Activated CD8-positive, alpha-beta memory T cell treated with anti-CD3 and anti-CD28 coated beads, Interleukin-2, amount 50 U/mL, for 1 hour (primary cell): ENCODE data around the gene IFNK.

Experiments
- DNase-seq: peaks from one replicate; pipeline ENCODE4 v3.0.0-alpha.2; 2020; ENCODE audit errors: extremely low read depth

The IFNK gene

DNA sequence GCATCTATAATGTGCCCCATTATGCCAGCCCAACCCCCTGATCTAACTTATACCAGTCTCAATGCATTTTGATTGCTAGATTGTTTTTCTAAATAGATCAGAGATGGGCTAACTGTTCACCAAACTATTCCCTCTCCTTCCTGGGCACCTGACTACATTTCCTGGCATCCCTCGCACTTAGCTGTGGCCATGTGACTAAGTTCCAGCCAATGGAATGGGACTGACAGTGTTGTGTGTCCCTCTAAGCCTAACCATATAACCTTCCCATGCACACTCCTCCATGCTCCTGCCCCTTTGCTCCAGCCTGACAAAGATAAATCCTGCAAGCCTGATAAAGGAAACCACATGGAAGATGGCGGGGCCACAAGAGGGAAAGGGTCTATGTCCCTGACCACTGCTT is 12.3 kb upstream of the IFNK start:
- no peak for DNase-seq

DNA sequence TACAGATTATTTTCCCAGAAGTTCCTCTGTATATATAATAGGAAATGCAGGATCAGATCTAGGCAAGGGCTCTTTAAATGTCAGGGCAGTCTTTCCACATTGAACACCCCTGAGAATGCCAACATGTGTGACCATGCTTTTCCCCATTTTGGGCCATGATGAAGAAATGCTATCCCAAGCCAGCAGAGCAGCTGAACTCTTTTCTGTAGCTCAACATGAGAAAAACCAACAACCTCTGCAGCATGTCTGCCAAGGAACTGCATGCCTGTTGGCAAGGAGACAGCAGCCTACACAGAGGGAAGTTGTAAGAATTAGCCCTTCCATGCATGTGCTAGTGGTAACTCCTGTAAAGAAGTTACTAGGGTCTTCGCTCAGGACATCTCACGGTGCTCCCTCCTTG is 9.5 kb upstream of the IFNK start:
- no peak for DNase-seq

DNA sequence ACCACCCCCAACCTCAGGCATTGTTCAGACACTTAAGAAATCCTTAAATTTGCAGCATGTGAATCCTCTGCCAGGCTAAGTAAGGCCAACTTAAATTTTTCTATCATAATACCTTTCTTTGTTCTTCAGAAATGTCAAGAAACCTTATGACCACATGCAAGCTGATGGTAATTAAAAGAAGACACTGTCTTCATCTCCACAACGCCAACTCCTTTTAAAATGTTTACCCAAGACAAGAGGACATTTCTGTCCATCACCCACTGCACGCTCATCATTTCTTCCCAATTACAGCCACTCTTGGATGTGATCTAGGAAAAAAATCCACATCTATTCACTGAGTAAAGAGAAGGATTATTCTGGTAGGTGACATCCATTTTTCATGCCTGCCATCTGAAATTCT is 6.1 kb upstream of the IFNK start:
- DNase-seq = no peak

DNA sequence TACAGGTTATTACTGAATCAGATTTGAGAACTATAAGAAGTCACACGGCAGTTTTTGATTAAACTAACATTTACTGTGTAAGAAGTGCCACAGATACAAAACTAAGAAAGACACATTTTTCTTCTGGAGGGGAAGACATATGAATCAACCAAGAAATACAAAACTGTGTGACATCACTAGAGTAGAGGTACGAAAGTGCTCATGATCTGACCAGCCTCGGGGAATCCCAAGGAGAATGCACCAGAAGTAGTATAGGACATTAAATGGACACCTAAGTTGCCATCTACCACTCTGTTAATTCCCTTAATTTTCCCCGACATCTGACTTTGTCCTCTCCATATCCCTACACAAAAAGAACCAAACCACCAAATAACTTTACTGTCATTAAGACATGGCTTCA is 5.3 kb upstream of the IFNK start:
- no peak for DNase-seq

DNA sequence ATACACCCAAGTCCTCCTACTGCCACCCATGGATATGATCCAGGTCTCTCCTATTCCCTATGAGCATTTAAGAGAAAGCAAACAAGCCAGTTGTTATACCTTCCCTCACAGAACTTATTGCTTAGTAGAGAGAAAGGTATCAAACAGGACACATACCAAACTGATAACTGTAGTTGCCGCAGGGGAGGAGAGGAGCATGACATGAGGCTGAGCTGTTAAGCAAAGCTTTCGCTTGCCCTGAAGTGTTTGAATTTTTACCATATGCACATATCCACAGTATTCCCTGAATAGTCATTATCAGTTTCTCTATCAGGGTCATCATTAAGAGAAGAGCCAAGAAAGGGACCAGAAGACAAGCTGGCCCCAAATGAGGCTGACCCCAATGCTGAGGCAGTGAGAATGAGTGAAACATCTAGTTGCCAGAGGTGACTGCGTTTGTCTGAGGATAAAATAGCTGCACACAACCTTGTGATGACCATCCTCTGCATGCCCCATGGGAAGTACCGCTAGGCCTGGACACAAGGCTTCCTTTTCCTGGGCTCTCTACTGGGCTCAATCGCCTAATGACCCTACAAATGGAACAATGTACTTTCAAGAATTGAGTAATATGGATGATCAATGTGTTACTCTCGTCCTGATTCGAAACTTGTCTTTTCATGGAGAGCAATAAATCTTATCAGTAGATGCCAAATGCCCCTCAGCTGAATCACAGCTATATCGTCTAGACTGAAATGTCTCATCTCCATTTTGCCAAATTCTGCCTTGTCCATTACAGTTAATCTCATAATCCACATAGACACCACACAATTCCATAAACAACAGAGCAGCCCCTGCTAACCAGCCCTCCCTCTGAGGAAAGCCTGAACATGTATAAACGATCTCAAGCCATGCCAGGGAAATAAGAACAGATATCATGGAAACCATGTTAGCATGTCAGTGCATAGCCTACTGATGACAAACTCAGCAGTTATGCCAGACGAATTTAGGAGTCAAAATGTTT is 4.3 kb upstream of the IFNK start:
- DNase-seq = no peak

DNA sequence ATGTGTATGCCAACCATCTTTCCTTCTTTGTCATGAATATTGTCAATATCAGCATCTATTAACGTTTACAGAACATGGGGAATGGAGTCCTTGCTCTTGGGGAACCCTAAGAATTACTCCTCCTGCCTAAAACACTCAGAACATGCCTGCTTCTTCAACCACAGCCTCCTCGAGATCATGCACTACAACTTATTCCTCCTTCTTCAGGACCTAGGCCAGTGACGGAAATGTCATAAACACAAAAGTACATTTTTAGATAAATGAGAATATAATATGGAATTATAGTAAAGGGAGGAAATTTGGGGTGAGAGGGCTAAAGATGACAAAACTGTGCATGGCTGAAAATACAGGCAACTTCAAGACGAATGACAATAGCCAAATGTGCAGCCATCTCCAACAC is 3.1 kb upstream of the IFNK start:
- no peak for DNase-seq

DNA sequence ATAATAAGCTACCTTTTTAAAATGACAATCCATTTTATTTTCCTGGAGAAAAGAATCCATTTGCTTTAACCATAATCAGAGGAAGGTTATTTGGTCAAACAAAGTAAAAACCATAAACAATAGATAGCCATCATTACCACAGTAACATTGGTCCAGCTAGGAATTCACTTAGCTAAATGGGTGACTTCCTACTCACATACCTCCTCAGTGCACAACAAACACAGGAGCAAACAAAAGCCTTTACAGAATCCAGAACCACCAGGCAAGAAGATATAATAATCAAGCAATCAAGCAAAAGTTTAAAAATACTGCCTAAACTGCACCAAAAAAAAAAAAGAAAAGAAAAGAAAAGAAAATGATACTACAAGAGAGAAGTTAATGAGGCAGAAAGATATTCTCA is 949 bp upstream of the IFNK start:
- DNase-seq = no peak

DNA sequence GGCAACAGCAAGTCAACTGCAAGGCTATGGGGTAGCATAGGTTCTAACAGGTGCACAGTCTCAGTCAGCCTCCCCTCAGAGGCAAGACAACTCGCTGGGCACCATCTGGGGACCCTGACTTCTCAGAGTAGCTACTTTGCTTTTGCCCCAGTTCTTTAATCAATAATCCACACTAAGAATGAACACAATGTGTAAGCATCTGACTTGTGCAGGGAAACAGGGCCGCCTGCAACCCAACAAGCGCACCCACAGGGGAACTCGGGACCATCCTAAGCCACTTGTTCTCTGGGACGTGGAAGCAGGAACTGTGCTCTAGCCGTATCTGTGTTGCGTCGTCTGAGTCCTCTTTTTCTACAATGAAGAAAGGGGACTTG is 3.6 kb downstream of the IFNK start:
- no peak for DNase-seq

DNA sequence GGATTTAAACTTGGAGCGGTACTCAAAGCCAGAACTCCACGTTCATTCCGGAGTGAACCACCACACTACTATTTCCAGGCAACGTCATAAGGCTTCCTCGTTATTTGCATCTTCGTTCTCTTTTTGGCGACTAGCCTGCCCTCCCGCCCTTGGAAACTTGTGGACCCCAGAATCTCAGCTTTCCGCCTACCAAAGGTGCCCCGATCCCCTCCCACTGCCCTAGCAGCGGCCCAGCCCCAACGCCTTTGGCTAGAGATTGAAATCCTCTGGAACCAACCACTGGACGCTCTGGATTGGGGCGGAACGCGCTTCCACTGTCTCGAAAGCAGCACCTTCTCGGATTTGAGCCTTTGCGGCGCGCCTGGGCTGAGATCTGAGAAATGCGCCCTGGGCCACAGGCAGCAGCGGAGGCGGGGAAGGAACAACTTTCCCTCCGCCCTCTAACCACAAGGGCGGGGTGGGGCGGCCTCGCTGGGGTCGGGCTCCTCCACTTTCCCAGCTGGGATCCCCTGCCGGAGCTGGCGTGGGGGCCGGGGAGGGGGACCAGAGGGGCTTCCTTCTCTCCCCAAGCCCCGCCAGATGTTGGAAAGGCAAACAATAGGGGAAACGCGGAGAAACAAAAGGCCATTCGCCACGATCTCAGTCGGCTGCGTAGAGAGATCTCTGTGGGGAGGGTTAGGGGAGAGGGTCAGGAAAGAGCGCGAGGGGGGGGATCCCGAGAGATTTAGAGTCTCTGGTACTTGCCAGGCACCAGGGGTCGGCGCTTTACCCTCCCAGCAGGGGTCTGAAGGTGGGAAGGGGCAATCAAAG is 4.2 kb downstream of the IFNK start:
- DNase-seq = no peak

DNA sequence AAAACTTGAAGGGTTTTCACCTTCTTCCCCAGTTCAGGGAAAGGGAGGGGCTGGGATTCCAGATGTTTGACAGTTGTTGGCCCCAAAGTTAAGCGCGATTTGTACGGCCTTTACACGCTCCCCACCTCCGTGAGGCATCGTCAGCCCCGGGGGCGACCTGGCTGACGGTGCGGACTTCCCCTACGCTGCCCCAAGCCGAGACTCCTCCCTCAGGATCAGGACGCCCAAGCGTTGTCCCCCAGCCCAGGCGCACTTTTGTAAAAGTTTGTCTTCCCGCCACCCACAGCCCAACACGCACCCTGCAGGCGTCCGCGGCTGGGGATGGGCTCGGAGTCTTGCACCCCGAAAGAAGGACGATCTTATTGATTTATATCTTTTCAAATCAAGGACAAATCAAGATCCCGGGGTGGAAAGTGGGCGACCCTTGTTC is 4.8 kb downstream of the IFNK start:
- DNase-seq = no peak

DNA sequence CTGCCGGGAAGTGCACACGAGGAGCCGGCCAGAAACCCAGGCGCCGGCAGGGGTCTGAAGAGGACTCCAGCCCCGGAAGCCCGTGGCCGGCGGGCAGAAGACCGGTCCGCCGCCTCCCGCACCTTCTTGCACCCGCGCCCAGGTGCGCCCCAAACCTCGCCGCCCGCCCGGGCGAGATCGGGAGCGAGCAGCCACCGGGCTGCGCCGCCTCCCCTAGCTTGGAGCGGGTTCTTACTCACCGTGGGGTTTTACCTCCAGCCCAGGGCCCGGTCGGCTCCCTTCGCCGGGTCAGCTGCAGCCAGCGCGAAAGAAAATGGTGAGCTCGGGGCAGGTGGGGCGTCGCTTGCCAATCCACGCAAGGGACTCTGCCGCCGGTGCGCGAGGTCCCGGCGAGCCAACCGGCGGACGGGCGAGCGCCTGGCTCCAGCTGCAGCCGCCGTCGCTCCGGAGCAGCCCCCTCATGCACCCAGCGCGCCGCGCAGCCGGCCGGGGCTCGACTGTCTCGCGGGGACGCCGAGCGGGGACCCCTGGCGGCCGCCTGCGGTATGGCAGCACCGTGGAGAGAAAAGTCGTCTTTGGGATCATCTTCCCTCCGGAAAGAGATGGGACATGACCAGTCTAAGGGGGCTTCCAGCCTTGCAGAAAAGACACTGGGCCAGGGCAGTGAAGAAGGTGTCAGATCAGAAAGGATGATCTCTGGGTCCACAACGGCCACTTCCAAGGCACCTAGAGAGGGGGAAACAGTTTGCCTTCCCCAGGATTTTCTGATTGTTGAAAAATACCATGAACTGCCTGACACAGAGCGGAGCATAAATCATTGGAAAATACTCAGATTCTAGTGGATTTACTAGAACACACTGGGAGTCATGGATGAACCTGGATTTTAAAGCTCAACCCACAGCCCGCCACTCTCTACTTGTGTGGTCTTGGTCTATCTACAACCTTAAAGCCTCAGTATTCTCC is 5.5 kb downstream of the IFNK start, which contains the start of gene MOB3B:
TSS of gene MOB3B (minus strand) at position 499 of the 963 bp plus-strand sequence. CDS start 74,264 bp downstream, outside the sequence.
- peak; percentile 30 for DNase-seq

DNA sequence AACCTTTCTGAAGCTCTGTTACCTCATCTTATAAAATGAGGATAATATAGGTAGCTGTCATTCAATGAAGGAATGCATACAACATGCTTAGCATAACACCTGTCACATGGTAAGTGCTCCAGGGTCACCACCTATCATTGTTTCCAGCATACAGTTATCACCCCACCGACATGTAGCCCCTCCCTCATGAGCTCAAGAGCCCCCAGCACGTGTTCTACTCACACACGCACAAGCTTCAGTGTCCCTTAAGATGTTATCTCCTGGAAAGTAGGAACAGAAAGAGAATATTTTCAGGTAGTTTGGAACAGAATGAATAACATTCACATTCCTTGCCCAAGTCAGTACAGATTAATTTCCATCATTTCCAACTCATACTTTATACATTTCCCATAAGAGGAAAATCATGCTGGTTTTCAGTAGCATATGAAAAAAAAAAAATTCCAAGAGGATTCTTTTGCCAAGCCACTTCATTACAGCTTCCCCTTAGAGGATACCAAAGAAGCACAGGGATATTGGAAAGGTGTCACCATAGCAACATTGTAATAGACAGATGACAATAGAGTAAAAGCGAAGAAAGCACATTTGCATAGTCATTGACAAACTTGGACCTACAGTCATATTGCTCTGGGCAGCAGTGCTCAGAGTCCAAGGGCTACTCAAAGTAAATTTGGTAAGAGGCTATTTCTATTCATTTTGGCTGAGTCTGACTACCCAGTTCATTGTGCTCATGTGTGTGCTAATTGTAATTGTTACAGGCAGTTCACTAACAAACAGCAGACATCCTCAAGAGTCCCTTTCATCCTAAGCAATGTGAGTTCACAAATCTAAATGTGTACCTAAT is 7.0 kb downstream of the IFNK start:
- no peak for DNase-seq

DNA sequence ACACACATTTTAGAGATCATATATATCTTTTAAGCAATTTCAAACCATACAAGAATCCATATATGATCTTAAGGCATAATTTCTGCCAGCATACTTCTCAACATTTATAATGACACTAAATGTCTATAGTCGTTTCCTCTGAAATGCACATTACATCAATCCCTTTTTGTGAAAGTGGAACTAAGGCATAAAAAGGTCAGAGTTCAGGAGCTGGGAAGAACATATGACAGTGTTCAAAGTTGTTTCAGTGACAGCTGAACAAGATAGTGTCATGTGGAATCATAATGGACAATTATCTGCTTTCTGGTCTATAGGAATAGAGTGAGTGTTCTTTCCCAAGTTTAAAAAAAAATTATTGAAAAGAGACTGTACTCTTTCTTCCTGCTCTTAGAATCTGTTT is 8.0 kb downstream of the IFNK start:
- no peak for DNase-seq

DNA sequence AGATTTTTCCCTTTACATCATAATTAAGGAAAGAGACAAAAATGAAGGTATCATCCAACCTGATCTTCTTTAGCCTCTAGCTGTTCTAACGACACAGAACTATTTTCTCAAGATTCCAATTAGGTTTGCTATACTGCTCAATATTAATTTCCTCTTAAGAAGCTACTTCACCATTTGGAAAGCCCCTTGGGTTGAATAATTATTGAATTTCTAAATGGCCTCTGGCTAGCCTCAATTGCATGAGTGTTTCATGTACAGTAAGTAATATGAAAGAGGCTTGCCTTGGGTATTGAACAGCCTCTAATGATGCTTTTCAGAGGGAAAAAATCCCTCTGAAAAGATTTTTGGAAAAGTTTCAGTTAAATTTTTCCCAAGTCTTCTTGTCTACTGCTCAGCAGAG is 9.2 kb downstream of the IFNK start:
- no peak for DNase-seq

DNA sequence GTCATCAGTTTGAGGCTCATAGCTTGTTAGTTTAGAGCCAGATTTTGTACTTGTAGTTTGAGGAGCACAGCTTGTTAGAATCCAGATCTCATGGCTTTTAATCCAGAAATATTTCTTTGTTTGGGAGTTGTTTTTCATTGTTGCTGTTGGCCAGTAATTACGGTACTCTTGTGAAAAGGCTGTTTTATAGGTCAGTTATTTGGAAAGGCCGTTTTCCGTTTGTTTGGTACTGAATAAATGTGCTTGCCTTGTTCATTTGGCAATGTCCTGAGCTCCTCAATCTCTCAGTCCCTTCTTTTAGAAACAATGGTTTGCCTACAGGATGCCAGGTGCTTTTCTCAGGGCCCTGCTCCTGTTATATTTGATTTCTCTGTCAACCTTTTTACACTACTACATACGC is 10.0 kb downstream of the IFNK start:
- no peak for DNase-seq

DNA sequence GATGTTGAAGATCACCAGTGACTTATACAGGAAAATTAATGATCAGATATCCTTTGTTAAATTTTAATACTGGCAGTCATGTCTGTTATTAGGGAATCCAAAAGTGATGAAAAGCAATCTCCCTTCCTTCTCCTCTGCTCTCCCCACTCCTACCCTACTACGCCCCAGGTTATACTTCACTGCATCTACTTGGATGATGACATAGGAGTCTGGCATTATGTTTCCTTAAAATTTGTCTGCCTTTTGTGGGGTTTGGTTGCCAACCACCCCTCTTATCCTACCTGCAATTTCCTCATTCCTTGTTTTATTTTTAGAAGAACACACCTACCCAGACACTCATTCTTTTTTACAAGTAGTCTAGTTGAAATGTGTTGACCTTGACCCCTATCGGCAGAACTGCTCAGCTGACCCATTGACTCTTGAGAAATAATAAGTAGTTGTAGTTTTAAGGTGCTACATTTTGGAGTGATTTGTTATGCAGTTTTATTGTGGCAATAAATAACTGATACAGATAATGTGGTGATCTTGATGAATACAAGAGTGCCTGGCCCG is 10.6 kb downstream of the IFNK start:
- no peak for DNase-seq

DNA sequence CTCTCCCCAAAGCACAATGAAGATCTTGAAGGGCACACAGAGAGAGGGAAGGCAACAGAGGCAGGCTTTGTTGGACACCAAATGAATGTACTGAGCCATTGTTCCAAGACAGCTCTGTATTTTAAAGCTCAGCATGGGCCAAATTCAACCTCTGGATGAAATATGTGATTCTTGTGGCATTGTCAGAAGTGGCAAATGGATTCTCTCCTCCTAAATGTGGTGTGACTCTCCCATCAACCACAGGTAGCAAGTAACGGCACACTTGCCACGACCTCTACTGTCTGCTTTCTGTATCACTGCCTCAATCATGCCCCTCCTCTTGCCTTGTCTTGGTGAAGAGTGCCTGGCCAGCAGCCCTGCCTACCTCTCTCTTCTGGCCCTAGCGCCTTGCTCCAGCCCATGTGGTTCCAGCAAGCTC is 11.6 kb downstream of the IFNK start:
- no peak for DNase-seq

DNA sequence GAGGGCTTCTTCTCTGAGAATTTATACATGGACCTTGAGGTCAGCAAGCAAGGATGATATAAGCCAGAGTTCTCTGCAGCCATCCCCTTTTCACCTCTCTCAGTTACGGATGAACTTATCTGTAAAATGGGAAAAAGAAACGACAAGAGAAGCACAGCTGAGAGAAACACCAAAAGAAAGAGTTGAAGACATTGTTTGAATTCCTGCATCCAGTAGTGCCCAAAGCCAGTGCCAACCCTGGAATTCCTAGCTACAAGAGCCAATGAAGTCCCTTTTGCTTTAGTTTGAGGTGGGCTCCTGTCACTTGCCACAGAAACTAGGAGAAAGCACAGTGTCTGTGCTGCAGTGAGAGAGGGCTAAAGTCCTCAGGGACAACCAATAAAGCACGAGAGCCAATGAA is 12.1 kb downstream of the IFNK start:
- no peak for DNase-seq

DNA sequence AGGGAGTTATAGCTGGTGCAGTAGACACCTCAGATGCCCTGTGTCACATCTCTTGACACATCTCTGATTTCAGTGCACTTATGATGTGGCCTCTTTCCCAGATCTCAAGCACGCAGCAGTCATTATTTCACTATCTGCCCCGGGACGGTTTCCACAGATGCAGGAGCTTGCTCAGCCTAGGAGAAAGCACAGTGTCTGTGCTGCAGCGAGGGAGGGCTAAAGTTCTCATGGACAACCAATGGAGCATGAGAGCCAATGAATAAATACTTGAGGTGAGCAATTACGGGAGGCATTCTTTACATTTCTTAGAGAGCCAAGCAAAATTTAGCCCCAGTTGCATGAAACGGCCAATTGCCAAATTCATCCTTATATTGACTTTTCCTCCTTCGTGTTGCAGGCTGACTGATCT is 12.9 kb downstream of the IFNK start:
- no peak for DNase-seq

DNA sequence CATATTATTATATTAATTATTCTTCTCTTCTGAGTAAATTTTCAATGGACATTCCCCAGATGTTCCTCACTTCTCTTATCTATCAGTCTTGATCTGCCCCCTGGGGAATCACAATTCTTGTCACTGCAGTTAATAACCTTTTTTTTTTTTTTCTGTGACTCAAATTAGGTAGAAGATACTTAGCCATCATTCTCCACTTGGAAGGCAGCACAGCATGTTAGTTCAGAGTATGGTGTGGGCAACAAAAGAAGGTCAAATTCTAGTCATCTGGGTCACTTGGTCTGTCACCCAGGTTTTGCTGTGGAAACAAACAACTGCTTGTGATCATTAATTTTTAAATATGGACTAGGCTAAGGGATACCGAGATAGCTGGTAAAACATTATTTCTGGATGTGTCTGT is 13.7 kb downstream of the IFNK start:
- DNase-seq = no peak
